ENCODE measurements around the gene SF3B4. TPM values are rescaled to one million over a fixed set of nuclear protein-coding genes. Genes with fewer than 3 reads are reported as not detected.
"Not testable (repeated sequence)": the region's sequence is repeated elsewhere in the genome, so short reads cannot be mapped to it uniquely, and the experiment has no call there.

The SF3B4 gene
- total RNA-seq, 1 donor from 2014 or later, result 72.2 TPM

- DNase-seq (ENCODE audit: extremely low spot score, unreplicated experiment), result no peak
- peaks cover 26% of the 10 kb centered on the region for H3K36me3 Mint-ChIP-seq
- H3K4me3 Mint-ChIP-seq, result no peak overlapping the region
- H3K27ac Mint-ChIP-seq, result no peak overlapping the region
- H3K9me3 Mint-ChIP-seq, result no peaks in the 10 kb centered on the region
- no peak for TF ChIP-seq CTCF (conservative IDR thresholded peaks at IDR 0.05)
- peaks cover 5% of the 10 kb centered on the region for H3K4me1 Mint-ChIP-seq (ENCODE audit: unreplicated experiment)
- H3K27me3 Mint-ChIP-seq, result no peaks in the 10 kb centered on the region
Measured at GRCh38 chr1:149966405-149966804, 38.8 kb upstream of the SF3B4 start.

GRCh38 chr1:149965440-149965839 is 37.8 kb upstream of the SF3B4 start:
- no peak for TF ChIP-seq CTCF (conservative IDR thresholded peaks at IDR 0.05)
- no peak overlapping the region for H3K4me3 Mint-ChIP-seq
- no peak overlapping the region for H3K27ac Mint-ChIP-seq
- peaks cover 29% of the 10 kb centered on the region for H3K36me3 Mint-ChIP-seq
- H3K4me1 Mint-ChIP-seq (ENCODE audit: unreplicated experiment), result peaks cover 5% of the 10 kb centered on the region
- no peaks in the 10 kb centered on the region for H3K27me3 Mint-ChIP-seq
- DNase-seq (ENCODE audit: extremely low spot score, unreplicated experiment), result no peak
- no peaks in the 10 kb centered on the region for H3K9me3 Mint-ChIP-seq

GRCh38 chr1:149963358-149963757 is 35.8 kb upstream of the SF3B4 start:
- H3K4me1 Mint-ChIP-seq (ENCODE audit: unreplicated experiment), result peaks cover 5% of the 10 kb centered on the region
- TF ChIP-seq CTCF (conservative IDR thresholded peaks at IDR 0.05), result no peak
- H3K4me3 Mint-ChIP-seq, result no peak overlapping the region
- H3K9me3 Mint-ChIP-seq, result no peaks in the 10 kb centered on the region
- no peak overlapping the region for H3K27ac Mint-ChIP-seq
- H3K27me3 Mint-ChIP-seq, result no peaks in the 10 kb centered on the region
- DNase-seq (ENCODE audit: extremely low spot score, unreplicated experiment), result no peak
- peaks cover 41% of the 10 kb centered on the region for H3K36me3 Mint-ChIP-seq

GRCh38 chr1:149962736-149963135 is 35.1 kb upstream of the SF3B4 start:
- TF ChIP-seq CTCF (conservative IDR thresholded peaks at IDR 0.05), result no peak
- peaks cover 5% of the 10 kb centered on the region for H3K4me1 Mint-ChIP-seq (ENCODE audit: unreplicated experiment)
- H3K4me3 Mint-ChIP-seq, result no peak overlapping the region
- no peaks in the 10 kb centered on the region for H3K27me3 Mint-ChIP-seq
- H3K27ac Mint-ChIP-seq, result no peak overlapping the region
- no peak for DNase-seq (ENCODE audit: extremely low spot score, unreplicated experiment)
- H3K9me3 Mint-ChIP-seq, result no peaks in the 10 kb centered on the region
- H3K36me3 Mint-ChIP-seq, result peaks cover 45% of the 10 kb centered on the region

GRCh38 chr1:149962039-149962647 is 34.5 kb upstream of the SF3B4 start:
- peak; percentile 93 for TF ChIP-seq CTCF (conservative IDR thresholded peaks at IDR 0.05)
- H3K36me3 Mint-ChIP-seq, result peaks cover 45% of the 10 kb centered on the region
- peak overlapping the region; percentile 63 for H3K27ac Mint-ChIP-seq
- DNase-seq (ENCODE audit: extremely low spot score, unreplicated experiment), result no peak
- no peak overlapping the region for H3K4me3 Mint-ChIP-seq
- H3K27me3 Mint-ChIP-seq, result no peaks in the 10 kb centered on the region
- peaks cover 5% of the 10 kb centered on the region for H3K4me1 Mint-ChIP-seq (ENCODE audit: unreplicated experiment)
- H3K9me3 Mint-ChIP-seq, result no peaks in the 10 kb centered on the region

- H3K27ac Mint-ChIP-seq; H3K9me3 Mint-ChIP-seq; H3K27me3 Mint-ChIP-seq; H3K4me3 Mint-ChIP-seq; DNase-seq (ENCODE audit: extremely low spot score, unreplicated experiment); H3K4me1 Mint-ChIP-seq (ENCODE audit: unreplicated experiment): not testable (repeated sequence)
- peaks cover 67% of the 10 kb centered on the region for H3K36me3 Mint-ChIP-seq
Measured at GRCh38 chr1:149957548-149957947, 29.9 kb upstream of the SF3B4 start.
